Embryonic facial prominence (tissue), 1 donor: ENCODE data around the gene PHACTR4.
A peak's percentile ranks its signal among the peaks of the same experiment; 100 is the strongest.
"Not testable (repeated sequence)": the region's sequence is repeated elsewhere in the genome, so short reads cannot be mapped to it uniquely, and the experiment has no call there.

Experiments used
- DNase-seq: peaks from one replicate; pipeline ENCODE4 v3.0.0-alpha.2; 2016; ENCODE audit errors: extremely low spot score

The PHACTR4 gene

GRCh38 chr1:28370239-28371009, 884 bp downstream of the PHACTR4 start:
- no peak for DNase-seq

GRCh38 chr1:28371010-28371377, 1.5 kb downstream of the PHACTR4 start:
- no peak for DNase-seq

- DNase-seq = not testable (repeated sequence)
Measured at GRCh38 chr1:28373450-28373849, 3.9 kb downstream of the PHACTR4 start.

- peak; percentile 15 for DNase-seq
Measured at GRCh38 chr1:28374297-28374696, 4.8 kb downstream of the PHACTR4 start.

- not testable (repeated sequence) for DNase-seq
Measured at GRCh38 chr1:28375598-28375997, 6.1 kb downstream of the PHACTR4 start.

GRCh38 chr1:28376195-28376594, 6.7 kb downstream of the PHACTR4 start:
- DNase-seq = not testable (repeated sequence)

GRCh38 chr1:28378906-28379305, 9.4 kb downstream of the PHACTR4 start:
- no peak for DNase-seq

- DNase-seq = no peak
Measured at GRCh38 chr1:28380394-28380793, 10.9 kb downstream of the PHACTR4 start.

- DNase-seq = not testable (repeated sequence)
Measured at GRCh38 chr1:28383785-28384184, 14.2 kb downstream of the PHACTR4 start.

- DNase-seq = no peak
Measured at GRCh38 chr1:28392027-28392652, 22.6 kb downstream of the PHACTR4 start.

- no peak for DNase-seq
Measured at GRCh38 chr1:28394136-28394535, 24.6 kb downstream of the PHACTR4 start.

GRCh38 chr1:28395181-28395580, 25.6 kb downstream of the PHACTR4 start:
- DNase-seq = no peak

- no peak for DNase-seq
Measured at GRCh38 chr1:28401760-28402159, 32.2 kb downstream of the PHACTR4 start.

GRCh38 chr1:28409090-28409489, 39.5 kb downstream of the PHACTR4 start:
- no peak for DNase-seq

GRCh38 chr1:28411656-28412055, 42.1 kb downstream of the PHACTR4 start:
- DNase-seq = no peak

GRCh38 chr1:28412731-28413130, 43.2 kb downstream of the PHACTR4 start:
- no peak for DNase-seq

- no peak for DNase-seq
Measured at GRCh38 chr1:28416509-28417194, 47.1 kb downstream of the PHACTR4 start.

GRCh38 chr1:28417441-28417922, 47.9 kb downstream of the PHACTR4 start:
- DNase-seq = no peak

- DNase-seq = no peak
Measured at GRCh38 chr1:28417926-28418637, 48.5 kb downstream of the PHACTR4 start.

GRCh38 chr1:28421744-28422143, 52.2 kb downstream of the PHACTR4 start:
- no peak for DNase-seq

GRCh38 chr1:28426831-28427230, 57.3 kb downstream of the PHACTR4 start:
- DNase-seq = no peak

GRCh38 chr1:28428012-28428411, 58.5 kb downstream of the PHACTR4 start:
- no peak for DNase-seq
